GM21390 (cell line): ENCODE results near the gene RBMS3.
"Not testable (repeated sequence)": the region's sequence is repeated elsewhere in the genome, so short reads cannot be mapped to it uniquely, and the experiment has no call there.

Experiments used
- ATAC-seq: cut with Tn5 transposase; IDR thresholded peaks from one replicate; pipeline ENCODE4 v1.9.1; 2021; ENCODE audit not compliant: unreplicated experiment

RBMS3 gene

DNA sequence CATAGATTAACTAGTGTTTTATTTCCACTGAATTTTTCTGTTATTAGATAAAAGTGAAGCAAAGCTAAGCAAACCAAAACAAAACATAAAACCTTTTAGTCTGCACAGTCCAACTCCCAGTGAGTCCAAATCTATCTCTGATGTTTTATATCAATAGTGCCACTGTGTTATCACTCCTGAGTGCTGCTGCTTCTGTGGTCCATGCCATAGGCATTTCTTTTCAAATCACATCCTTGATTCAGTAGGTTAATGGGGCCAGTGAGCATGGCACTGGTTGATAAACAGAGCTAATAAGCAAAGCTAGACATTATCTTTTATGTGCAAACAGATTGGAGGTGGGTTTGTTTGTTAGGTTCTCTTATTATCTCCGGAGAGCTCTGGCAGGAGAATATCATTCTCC, 30.0 kb downstream of the RBMS3 start:
- ATAC-seq = no peak

DNA sequence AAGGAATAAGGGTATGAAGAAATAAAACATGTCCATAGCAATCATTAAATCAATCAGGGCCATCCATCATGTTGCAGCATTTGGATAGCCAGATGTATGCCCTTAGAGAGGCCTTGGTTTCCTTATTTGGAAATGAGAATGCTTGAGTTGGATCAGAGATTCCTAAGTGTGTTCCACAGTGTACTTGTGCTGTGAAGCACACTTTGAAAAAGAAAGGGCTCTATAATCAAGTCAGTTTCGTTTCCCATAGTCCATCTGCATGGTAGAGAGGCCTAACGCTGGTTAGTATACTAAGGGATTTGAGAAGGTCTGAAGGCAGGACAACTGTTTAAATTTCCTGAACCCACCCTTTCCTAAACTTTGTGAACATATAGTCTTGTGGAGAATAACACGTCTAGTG, 30.9 kb downstream of the RBMS3 start:
- no peak for ATAC-seq

DNA sequence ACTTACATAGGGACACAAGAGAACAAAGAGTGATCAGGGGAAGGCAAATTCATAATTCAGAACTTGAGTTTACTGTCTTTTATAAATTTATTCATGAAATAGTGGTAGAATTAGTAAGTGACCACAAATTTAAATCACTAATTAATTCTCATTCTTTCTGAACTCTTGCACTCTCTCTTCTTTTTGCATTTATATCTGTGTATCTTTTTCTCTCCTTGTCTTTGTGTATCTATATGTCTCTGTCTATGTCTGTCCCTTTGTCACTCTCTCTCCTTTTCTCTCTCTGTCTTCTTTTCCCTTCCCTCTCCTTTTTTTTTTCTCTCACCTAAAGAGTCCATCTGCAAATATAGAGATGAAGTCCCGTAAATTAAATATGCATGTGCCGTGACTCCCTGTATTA, 31.5 kb downstream of the RBMS3 start:
- ATAC-seq = no peak

DNA sequence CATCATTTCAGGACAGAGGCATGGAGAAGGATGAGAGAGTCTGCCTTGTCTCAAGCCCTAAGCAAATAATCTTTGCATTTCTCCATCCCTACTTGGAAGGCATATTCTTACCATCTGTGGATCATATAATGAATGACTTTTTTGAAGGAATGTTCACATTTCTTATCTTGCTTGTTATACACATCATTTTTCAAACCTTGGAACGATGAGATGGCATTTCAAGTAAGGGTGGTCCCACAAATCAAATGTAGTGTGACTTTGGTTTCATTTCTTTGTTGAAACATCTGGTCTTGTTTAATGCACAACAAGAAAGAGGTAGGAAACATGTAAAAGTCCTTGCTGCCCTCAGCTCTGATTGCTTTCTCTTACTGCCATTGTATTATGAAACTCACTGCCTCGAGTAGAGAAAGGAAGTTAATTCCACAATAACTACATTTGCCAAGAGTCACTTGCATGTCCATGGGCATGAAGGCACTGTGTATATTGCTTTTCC, 32.1 kb downstream of the RBMS3 start:
- no peak for ATAC-seq

DNA sequence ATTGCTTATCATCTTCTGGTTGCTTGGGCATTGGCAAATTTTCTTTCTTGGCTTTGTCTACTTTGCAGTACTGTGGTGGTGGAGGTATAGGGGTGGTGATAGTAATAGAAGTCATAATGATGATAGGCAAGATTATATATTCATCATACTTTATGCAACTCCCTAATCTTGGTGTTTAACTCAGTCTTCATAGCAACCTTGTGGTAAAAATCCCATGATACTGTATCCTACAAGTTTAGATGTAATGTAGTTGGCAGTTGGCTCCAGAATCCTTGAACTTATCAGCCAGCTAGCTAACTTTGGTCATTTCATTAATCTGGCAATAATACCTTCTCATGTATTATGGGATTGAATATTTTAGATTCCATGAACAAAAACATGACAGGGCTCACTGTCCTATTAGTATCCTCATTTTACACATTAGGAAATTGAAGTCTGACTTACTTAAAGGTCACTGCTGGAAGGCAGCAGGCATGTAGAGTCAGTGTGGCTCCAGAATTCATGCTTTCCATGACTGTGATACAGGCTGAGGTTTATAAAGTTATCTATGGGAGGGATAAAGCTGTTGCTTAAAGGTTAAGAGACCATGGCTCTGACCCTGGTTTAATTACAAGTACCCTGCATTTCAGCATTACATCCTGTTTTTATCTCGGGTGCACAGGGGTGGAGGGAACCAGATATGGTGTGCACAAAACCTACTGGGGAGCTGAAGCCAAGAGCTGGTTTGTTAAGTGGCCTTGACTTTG, 33.3 kb downstream of the RBMS3 start:
- ATAC-seq = no peak

DNA sequence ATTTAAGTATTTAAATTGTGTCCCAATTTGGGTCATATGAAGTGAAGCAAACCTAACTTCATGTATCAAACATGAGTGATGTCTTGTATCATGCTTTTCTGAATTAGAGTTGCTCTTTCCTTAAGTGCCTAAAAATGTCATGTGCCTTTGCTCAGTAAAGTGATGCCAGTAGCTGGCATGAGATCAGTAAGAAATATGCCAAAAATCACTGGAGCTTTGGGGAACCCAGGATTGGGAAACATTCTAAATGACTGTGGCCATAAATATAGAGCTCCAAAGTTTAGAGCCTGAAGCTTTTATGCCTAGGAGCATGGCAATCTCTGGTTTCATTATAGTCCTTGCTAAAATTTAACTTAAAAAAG, 33.8 kb downstream of the RBMS3 start:
- ATAC-seq = no peak

DNA sequence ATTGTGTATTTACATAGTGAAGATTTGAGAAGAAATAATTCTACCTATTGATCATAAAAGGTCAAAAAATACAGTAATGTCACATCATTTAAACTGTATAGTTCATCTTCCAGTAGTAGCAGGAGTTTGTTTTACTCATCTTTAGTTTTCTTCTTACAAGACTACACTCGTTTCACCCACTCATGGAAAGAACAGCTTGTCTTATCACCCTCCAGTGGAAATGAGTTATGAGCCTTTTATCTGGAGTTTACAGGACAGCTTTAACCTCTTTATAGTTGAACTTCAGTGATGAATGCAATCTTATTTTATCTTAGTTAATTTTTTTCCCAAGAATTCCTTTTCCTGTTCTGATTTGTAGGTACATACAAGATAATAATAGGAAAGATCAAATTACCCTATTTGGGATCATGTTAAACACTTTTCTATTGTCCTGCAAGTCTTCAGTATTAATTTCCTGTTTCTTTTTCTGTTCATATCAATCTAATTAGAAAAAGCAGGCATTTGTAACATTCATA, 36.8 kb downstream of the RBMS3 start:
- ATAC-seq = no peak

DNA sequence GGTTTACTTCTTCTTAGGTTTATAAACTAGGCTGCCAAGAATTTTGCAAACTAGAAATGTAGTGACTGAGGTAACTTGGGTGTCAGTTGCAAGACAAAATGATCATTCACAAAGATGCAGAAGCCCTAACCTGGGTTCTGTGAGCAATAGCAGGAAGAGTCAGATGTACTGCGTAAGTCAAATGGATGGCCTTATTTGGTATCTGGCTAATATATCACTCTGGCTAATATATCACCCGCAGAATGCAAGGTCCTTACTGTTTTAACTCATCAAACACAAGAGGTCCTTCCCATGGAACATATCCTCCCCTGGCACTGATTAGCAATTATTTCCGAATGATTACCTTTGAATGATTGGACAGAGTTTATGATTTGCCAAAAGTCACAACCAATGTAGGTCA, 37.4 kb downstream of the RBMS3 start:
- no peak for ATAC-seq

DNA sequence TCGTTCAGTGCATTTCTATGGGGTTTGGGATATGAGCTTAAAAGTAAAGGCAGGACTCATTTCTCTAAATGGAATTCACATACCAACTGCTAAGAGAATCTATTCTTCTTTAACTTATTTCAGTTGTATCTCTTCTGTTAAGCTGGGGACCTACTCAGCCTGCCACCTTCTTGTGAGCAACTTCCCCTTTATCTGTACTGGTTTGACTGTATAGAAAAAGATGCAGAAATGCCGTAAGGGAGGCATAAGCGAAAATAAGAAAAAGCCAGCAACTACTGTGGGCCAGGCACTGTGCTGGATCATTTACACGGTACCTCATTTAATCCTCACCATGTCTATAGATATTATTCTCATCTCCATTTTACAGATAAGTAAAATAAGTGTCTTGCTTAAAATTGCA, 38.4 kb downstream of the RBMS3 start:
- peak; percentile 71 for ATAC-seq

DNA sequence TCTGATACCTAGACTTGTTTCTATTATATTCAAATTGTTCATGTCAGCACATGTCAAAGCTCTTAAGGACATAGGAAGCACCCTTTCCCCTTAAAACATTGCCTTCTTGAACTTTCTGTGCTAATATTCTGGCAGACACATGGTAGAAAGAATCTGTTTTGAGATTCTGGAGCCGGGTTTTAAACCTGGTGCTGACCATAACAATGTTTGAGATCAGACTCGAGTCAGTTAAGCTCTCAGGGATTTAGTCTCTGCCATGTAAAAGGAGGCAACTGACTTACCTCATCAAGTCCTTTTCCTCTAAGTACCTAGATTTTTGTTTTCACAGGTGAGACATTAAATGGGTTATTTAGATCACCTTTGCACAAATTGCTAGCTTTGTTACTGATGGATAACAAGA, 38.9 kb downstream of the RBMS3 start:
- no peak for ATAC-seq

DNA sequence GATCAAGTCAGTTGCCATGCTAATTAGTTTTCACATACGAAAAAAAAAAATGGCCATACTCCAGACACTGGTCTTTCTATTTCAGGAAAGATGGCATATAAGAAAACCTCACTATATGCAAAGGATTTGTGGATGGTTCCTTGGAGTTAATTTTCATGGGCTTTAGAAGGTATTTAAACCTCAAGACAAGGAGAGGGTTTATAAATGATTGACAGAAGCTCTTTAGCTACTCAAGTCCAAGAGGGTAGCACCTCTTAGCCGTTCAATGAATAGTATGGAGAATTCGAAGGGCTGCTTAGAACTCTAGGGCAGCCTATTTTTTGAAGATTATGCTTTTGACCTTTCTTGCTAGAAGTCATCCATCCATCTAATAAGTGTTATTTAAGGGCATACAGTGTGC, 41.7 kb downstream of the RBMS3 start:
- no peak for ATAC-seq

DNA sequence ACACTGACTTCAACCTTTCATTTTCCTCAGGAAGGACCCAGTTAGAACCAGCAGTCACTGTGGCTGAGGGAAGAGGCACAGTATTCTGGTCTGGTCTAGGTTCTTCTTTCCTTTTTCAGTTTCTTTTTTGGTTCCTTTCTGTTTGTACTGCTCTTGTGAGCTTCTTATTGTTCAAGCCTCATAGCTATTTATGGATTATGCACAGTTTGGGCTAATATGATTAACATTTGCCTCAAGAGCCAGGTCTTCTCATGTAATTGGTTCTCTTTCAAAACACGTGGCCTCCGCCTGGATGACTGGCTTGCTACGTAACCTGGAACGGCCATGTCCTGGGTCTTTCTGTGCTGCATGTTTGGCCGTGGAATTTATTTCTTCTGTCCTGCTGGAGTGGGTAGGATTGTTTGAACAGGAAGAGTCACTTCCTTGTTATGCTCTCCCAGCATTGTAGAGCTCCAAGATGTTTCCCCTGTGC, 43.3 kb downstream of the RBMS3 start:
- peak; percentile 97 for ATAC-seq

DNA sequence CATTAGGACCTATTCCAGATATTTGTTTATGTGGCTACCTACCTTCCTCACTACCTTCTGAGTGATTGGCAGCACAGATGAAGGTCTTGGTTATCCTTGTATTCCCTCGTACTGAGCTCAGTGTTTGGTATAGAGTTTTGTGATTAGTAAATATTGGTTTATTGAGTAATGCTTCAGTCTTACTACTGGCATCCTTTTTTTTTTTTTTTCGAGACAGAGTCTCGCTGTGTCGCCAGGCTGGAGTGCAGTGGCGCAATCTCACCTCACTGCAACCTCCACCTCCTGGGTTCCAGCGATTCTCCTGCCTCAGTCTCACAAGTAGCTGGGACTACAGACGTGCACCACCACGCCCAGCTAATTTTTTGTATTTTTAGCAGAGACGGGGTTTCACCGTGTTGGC, 45.7 kb downstream of the RBMS3 start:
- ATAC-seq = not testable (repeated sequence)

DNA sequence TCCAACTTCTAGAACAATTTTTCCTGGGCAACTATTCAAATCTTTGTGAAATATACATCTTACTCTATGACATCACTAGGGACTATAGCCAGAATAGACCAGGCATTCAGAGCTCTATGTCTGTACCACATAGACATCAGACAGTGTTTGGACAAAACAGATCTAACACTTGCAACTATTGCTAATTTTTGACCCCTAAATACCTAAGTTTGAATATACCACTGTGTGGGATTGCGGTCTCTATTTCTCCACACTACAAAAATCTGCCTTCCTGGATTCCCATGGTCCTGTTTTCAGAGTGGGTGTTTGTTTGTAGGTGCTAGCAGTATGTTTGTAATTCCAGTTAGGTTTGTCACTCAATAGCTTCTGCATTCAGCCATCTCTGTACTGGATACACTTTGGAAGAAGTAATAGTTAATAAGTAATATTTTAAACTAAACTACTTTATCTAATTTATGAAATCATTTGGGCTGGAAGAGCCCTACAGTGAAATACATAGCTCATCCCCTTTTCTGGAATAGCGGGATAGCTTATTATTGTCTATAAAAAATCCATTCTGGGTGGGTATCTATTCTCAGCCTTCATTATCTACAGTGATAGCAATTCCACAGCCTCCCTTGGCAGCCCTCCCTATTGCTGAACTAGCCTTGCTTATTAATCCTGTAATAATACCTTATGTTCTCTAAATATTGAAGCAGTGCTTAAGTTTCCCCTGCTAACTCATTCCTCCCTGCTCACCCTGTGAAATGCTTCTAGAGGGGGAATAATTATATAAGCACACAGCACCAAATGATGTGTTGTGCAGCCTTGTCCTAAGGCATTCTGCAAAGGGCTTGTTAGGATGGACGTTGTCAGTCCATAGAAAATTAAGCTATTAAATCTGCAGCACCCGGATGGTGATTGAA, 49.4 kb downstream of the RBMS3 start:
- ATAC-seq = no peak

DNA sequence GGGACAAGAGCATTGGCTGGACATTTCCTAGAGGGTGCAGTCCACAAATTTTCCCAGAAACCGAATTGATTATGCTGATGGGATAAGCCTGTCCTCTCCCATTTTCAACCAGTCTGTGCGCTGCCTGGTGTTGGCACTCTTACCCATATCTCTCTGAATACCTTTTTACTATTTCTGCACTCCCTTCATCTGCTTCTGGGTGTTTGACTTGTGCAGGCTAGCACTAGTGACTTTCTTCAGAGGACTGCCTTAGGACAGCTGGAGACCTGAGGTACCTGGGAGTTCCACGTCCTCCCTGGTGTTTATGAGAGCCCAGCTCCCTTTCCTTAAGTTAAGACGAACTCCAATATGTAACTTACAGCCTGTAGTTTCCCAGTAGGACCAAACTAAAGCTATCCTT, 50.2 kb downstream of the RBMS3 start:
- no peak for ATAC-seq

DNA sequence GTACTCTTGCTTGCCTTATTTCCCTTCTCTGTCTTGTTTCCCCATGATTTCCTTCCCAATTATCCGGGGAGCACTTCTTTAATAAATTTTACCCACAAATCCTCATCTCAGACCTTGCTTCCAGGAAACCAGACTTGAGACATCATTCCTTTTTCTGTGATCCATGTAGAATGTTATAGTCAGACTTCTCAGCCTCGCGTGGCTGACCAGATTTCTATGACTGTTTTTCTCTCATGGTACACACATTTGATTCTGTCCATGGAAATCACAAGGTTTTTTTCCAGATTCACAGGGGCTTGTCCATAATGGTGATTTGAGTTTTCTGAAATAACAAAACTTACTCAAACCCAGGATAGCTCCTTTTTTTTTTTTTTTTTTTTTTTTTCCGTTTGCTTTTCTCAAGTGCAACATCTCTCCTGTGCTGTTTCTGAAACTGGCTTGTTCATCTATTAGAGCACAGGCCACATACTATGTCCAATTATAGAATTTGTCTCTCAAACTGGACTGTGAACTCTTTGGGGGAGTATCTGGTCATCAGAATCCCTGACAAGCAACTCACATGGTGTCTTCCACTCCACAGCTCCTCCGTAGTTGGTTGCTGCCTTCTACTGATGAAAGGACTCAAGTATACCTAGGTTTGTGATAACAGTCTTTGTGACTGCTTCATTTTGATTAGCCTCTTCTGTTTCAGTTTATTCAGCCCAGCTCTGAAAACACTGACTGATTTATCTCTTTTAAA, 50.8 kb downstream of the RBMS3 start:
- ATAC-seq = no peak

DNA sequence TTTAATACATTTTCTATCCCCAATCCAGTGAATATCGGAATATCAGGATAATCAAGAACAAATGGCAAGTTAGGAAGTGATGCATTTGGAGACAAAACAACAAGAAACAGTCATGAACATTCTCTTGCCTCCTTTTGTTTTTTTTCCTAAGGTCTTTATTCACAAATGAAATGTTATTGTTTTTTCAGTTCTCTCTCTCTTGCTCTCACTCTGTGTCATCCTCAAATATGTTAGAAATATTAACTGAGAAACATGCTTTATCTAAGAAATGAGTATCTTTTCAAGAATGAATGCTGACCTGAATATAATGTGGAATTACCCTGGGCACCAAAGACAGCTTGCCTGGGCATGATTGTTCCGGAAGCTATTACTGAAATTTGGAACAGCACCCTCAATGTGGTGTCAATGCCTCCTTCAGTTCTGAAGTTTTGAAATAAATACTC, 51.3 kb downstream of the RBMS3 start:
- no peak for ATAC-seq

DNA sequence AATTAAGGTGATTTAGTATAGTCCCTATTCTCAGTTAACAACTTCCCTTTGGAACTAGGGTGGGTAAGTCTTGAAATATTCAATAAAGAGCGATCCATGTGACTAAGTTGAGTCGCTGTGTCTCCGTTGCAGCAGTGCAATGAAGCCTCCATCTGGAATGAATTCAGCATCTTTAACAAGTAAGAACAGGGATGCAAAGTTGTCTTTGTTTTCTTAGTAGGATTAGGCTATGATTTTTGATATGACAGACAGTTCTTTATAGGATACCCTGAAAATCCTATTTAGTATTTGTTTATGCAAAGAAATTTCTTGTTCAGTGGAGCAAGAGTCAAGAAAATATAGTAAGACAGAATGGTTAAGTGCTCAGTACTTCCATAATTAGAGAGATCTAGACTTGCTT, 52.7 kb downstream of the RBMS3 start:
- ATAC-seq = no peak

DNA sequence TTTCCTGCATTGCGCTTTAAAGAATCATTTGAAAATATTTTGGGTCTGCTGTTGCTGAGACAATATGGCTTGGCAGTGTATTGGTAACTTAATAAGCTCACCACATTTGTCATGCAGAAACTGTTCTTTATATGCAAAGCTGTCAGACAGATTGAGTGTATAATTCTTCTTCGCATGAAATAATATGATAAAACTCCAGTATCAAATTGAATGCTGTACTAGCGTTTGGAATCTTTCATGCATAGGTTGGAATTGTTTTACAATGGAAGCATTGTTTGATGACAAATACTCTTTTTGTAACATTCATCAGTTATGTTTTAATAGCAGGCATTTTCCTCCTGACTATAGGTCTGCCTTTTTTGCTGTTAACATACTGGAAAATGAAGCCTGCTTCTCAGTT, 53.8 kb downstream of the RBMS3 start:
- no peak for ATAC-seq

DNA sequence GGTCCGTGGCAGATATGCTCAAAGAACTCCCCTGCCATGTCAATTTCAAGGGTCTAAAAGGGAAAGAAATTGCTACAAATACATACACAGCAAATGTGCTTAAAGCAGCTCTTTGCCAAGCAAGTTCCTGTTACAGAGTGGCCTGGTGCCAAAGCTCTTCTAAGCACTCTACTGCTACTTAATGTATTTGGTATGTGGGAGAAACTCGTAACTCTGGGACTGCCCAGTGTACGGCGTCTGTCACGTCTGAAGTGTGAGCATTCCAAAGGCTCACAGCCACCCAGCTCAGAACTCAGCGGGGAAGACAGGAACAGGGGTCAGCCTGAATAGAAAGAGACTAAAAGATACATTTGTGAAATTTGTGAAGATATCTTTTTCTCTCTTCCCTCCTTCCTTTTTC, 54.6 kb downstream of the RBMS3 start:
- ATAC-seq = no peak

DNA sequence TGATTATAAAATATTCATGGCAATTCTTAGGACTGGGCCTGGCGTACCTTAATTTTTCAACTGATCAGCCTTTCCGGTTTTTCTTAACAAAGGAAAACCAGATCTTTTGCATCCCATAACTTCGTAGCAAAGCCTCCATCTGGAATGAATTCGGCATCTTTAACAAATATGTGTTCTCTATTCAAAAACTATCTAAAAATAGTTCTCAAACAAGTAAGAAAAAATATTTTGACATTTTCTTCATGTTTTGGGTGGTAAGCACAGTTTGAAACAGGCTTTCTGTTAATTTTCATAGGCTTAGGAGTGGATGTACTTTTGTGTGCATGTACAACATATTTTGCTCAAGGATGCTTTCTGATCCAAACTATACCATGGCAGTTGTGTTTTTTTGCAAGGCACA, 55.1 kb downstream of the RBMS3 start:
- no peak for ATAC-seq
